ENCODE measurements around the gene IGDCC3.
"Not testable (repeated sequence)": the region's sequence is repeated elsewhere in the genome, so short reads cannot be mapped to it uniquely, and the experiment has no call there.

IGDCC3 gene

DNA sequence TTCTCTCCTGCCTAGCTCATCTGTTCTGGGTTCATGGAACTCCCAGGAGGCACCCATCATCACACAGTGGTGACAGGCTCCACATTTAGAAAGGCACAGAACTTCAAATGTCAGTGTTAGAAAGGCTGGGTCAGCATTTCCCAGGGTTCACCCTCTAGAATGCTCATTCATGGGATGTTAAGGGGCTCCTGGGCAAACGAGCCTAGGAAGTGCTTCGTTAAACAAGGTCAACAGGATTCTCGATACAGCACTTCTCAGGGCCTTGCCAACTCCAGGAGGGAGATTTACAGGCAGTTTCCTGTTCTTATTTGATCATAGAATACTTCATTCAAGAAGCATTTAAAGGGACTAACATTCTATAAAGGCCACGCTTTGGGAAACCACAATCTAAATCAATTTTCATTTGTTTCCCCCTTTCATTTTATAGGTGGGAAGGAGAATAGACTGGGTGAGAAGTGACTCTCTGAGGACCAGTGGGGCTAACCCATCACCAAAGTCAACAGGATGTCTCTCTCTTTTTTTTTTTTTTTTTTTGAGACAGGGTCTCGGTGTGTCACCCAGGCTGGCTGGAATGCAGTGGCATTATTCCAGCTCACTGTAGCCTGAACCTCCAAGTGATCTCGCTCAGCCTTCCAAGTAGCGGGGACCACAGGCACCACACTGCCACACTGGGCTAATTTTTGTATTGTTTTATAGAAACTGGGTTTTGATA is 30.7 kb upstream of the IGDCC3 start:
- DNase-seq = no peak
- intact Hi-C loops (cut with DNase I) = no loop called here

DNA sequence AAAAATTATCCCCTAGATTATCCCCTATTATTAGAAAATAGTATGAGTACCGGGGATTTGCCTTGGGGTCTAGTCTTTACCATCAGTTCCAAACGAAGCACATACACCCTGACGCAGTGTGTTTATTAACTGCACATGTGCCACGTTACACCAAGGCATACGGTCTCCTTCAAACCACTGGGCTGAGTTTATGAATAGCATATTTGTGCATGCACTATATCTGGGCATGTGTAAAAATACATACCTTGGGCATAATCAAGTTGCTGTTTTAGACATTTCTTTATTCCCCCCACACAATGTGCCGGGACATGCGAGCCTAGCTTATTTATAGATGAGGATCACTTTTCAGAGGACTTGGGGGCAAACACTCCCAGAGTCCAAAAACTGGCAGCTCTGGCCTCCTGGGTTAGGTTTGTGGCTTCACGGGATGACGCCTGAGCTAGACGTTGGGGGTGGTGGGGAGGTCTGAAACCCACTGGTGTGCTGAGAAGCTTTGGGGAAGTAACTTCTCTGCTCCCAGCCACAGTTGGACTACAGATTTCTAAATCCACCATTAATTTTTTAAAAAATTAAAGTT is 28.7 kb upstream of the IGDCC3 start:
- intact Hi-C loops (cut with DNase I) = no loop called here
- no peak for DNase-seq

GRCh38 chr15:65405791-65406423 is 28.1 kb upstream of the IGDCC3 start:
- DNase-seq = no peak
- intact Hi-C loops (cut with DNase I) = no loop called here

GRCh38 chr15:65404186-65404872 is 26.5 kb upstream of the IGDCC3 start:
- intact Hi-C loops (cut with DNase I) = no loop called here
- DNase-seq = no peak

DNA sequence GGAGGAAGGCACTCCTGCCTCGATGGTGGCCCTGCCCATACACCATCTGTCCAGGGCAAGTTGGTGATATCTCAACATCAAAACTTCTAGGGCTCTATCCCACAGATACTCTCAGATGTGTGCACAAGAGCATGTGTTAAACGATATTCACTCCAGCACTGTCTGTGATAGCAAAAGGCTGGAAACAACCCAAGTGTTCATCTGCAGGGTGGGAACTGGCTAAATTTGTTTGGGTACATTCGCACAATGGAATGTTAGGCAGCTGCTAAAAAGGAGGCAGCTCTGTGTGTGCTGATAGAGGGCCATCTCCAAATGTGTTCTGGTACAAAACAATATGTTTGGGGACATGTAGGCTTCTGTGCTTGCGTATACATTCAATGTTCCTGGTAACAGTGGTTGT is 25.2 kb upstream of the IGDCC3 start:
- intact Hi-C loops (cut with DNase I) = no loop called here
- no peak for DNase-seq

GRCh38 chr15:65401611-65402240 is 23.9 kb upstream of the IGDCC3 start:
- intact Hi-C loops (cut with DNase I) = no loop called here
- no peak for DNase-seq

DNA sequence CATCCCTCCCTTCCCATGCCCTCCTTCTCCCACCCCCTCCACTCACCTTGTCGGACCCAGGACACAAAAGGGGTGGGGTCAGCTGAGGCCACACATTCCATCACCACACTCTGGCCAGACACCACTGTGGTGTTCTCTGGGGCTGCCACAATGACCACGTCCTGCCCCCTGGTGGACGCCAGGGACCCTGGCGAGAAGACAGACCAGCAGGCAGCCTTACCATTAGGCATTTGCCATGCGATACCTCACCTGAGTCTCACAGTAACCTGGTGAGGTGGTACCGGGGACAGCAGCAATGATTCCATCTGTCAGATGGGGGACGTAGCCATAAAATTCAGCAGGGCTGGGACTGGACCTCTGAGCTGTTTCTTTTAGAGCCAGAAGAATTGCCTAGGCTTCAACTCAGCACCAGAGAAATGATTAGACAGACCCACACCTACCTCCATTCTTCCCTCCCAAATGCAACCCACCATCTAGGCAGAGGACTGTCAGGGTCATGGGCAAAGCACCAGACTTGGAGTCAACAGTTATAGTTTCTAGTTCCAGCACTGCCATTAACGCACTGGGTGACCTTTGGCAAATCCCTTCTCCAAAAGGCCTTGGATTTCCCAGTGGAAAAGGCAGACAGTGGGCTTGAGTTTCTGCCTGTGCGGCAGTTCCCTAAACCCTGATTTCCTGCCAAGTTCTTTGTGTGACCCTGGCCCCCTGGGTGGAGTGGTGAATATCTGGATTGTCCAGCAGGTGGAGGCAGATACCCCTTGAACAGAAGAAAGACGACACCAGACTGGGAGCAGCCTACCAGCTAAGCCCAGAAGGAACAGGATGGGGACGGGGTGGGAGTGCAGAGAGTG is 23.2 kb upstream of the IGDCC3 start:
- intact Hi-C loops (cut with DNase I) = no loop called here

DNA sequence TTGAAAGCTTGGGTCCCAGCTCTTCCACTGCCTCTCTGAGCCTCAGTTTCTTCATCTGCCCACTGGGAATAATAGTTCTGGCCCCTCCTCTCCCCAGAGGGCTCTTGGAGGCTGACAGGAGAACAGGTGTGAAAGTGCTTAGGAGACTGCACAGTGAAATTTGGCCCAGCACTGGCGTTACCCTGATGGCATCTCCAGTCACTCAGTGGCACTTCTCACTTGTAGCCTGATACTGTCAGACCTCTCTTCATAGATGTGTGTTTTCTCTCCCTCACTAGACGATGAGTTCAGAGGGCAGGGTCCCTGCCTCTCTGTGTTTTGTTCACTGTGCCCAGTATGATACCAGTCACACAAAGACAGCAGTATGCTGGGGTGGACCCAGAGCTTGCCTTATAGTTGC is 22.2 kb upstream of the IGDCC3 start:
- no peak for DNase-seq
- intact Hi-C loops (cut with DNase I) = no loop called here

More for the DNA sequence above, 23.2 kb upstream of the IGDCC3 start:
- DNase-seq = peak in 34 of 42 donors; percentile 17 to 80 (median 52)

GRCh38 chr15:65399001-65399706 is 21.4 kb upstream of the IGDCC3 start:
- intact Hi-C loops (cut with DNase I) = no loop called here
- DNase-seq = no peak

GRCh38 chr15:65398486-65398885 is 20.7 kb upstream of the IGDCC3 start:
- DNase-seq; intact Hi-C loops (cut with DNase I): not testable (repeated sequence)

DNA sequence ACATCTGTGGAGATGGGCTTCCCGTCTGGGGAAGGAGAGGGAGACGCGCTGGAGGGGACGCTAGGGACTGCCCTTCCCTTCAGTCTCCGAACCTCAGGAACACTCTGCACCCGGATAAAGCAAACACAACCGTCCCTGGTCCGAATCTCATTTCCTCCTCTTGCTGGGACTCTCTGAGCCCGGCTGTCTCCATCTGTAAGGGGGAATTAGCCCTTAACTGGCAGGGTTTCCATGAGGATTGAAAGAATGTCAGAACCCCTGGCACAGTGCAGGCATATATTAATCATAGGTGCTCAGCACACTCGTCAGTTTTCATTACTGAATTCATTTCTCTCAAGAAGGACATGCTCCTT is 19.1 kb upstream of the IGDCC3 start:
- DNase-seq = no peak
- intact Hi-C loops (cut with DNase I) = no loop called here

DNA sequence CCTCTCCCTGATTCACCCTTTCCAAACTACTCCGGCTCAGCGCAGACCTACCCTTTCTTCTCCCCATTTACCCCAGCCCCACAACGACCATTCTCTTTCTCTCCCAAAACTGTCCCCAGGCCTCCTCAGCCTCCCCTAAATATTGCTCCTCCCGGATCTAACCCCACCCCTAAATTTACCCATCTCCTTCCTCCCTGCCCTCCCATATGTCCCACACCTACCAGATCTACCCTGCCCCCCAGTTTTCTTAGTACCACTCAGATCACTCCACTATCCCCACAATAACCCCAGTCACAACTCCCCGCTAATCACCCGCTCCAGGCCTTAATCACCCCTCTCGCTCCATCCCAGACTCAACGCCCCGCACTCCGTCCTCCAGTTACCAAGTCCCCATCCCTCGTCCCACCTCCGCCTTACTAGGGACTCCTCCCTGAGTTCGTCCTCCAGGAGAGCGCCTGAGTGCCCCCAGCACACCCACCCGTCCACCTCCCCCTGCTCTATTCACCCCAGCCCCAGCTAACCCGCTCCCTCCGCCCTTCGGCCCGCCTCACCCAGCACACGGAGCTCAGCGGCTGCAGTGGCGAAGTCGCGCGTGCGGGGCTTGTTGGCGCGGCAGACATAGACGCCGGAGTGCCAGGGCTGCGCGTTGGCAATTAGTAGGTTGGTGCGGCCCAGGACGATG is 18.6 kb upstream of the IGDCC3 start:
- intact Hi-C loops (cut with DNase I) = no loop called here
- DNase-seq = no peak

DNA sequence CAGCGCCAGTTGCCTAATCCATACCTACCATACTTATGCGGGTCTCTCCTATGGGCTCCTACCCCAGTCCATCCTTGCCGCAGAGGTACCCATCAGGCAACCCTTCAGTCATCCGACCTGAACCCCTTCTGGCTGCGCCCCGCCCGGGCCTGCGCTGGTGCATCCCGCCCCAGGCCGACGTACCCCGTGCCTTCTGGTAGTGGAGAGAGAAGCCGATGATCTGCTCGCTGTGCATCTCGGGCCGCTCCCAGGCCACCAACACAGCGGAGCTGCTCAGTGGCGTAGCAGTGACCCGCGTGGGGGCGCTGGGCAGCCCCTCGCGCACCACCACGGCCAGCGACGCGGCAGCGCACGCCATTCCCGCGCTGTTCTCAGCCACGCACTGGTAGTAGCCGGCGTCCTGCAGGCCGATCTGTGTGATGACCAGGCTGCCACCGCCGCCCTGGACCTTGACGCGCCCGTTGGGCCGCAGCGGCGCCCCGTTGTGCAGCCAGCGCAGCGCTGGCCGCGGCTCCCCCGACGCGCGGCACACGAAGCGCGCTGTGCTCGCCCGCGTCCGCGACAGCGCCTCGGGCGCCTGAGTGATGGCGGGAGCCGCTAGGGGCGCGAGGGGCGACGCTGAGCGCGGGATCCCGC is 17.9 kb upstream of the IGDCC3 start:
- DNase-seq = no peak
- intact Hi-C loops (cut with DNase I) = no loop called here

- intact Hi-C loops (cut with DNase I) = no loop called here
- DNase-seq = no peak
Measured at GRCh38 chr15:65394936-65395335, 17.1 kb upstream of the IGDCC3 start.

DNA sequence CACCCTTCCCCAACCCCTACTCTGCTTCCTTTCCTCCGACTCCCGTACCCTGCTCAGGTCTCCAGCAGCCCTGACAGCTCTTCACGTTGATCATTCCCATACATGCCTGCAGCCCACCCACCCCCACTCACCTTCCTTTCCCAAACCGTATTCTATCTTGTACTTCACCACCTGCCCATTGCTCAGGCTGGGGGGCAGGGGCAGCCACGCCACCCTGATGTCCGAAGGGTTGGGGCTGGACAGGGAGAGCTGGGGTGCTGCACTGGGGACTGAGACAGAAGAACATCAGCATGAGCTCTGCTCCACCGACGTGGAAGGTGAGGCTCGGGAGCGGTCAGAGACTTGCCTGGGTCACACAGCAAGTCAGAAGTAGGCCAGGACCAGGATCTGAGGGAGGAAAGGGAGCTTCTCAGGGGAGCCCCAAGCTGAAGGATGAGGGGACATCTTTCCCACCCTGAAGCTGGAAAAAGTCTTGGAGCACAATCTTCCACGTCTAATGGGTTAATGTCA is 16.5 kb upstream of the IGDCC3 start:
- DNase-seq = no peak
- intact Hi-C loops (cut with DNase I) = no loop called here

DNA sequence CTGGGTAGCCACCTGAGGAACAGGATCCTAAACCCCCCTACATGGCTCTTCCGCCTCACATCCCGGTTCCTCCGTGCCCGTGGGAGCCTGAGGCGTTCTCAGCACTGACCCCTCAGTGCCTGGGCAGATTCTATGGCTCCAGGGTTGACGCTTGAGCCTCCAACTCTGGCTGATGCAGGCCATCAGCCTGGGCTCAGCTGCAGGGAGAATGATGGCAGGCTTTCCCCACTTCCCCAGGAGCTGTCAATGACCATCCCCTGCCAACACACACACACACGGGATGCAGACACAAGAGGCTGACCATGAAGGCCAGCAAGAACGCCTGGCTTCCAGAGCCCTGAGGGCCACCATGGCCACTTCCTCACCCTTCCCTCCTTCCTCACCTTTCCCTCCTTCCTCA is 15.8 kb upstream of the IGDCC3 start:
- no peak for DNase-seq
- intact Hi-C loops (cut with DNase I) = no loop called here

GRCh38 chr15:65393091-65393490 is 15.3 kb upstream of the IGDCC3 start:
- intact Hi-C loops (cut with DNase I) = no loop called here
- no peak for DNase-seq
